GM18870 (cell line): ENCODE measurements around the gene PSD2.

ENCODE experiments used
- ATAC-seq: cut with Tn5 transposase; IDR thresholded peaks from one replicate; pipeline ENCODE4 v1.9.1; 2021; ENCODE audit warnings: moderate library complexity; ENCODE audit not compliant: unreplicated experiment

The PSD2 gene

GRCh38 chr5:139763280-139763929 lies 32.2 kb upstream of the PSD2 start:
- no peak for ATAC-seq

GRCh38 chr5:139763930-139764791 lies 31.4 kb upstream of the PSD2 start:
- ATAC-seq, result no peak

- no peak for ATAC-seq
These were observed 30.7 kb upstream of the PSD2 start for GRCh38 chr5:139764886-139765408.

GRCh38 chr5:139765409-139766217 lies 30.0 kb upstream of the PSD2 start:
- ATAC-seq, result no peak

- no peak for ATAC-seq
These were observed 27.6 kb upstream of the PSD2 start for GRCh38 chr5:139767960-139768359.

- no peak for ATAC-seq
These were observed 26.7 kb upstream of the PSD2 start for GRCh38 chr5:139768807-139769465.

- ATAC-seq, result no peak
These were observed 26.1 kb upstream of the PSD2 start for GRCh38 chr5:139769477-139769876.

- ATAC-seq, result no peak
These were observed 24.9 kb upstream of the PSD2 start for GRCh38 chr5:139770722-139771121.

GRCh38 chr5:139772089-139772791 lies 23.4 kb upstream of the PSD2 start:
- ATAC-seq, result no peak

GRCh38 chr5:139772927-139773690 lies 22.5 kb upstream of the PSD2 start:
- ATAC-seq, result no peak

- ATAC-seq, result no peak
These were observed 20.5 kb upstream of the PSD2 start for GRCh38 chr5:139774980-139775661.

- no peak for ATAC-seq
These were observed 19.7 kb upstream of the PSD2 start for GRCh38 chr5:139775872-139776271.

- ATAC-seq, result no peak
These were observed 18.7 kb upstream of the PSD2 start for GRCh38 chr5:139776861-139777260.

- ATAC-seq, result no peak
These were observed 12.1 kb upstream of the PSD2 start for GRCh38 chr5:139783436-139783965.

GRCh38 chr5:139784488-139784887 lies 11.1 kb upstream of the PSD2 start:
- no peak for ATAC-seq

- ATAC-seq, result no peak
These were observed 8.4 kb upstream of the PSD2 start for GRCh38 chr5:139787257-139787567.

GRCh38 chr5:139787568-139788293 lies 7.9 kb upstream of the PSD2 start:
- ATAC-seq, result no peak

GRCh38 chr5:139788294-139788910 lies 7.2 kb upstream of the PSD2 start:
- no peak for ATAC-seq
